NCI-H2227 treated with DMSO at 0.1 percent for 48 hours (cell line): ENCODE data around the gene RNF13.

Source experiments
- DNase-seq: peaks from one replicate; lab custom pipeline; 2025; lab: John Stamatoyannopoulos, UW

Gene RNF13

DNA sequence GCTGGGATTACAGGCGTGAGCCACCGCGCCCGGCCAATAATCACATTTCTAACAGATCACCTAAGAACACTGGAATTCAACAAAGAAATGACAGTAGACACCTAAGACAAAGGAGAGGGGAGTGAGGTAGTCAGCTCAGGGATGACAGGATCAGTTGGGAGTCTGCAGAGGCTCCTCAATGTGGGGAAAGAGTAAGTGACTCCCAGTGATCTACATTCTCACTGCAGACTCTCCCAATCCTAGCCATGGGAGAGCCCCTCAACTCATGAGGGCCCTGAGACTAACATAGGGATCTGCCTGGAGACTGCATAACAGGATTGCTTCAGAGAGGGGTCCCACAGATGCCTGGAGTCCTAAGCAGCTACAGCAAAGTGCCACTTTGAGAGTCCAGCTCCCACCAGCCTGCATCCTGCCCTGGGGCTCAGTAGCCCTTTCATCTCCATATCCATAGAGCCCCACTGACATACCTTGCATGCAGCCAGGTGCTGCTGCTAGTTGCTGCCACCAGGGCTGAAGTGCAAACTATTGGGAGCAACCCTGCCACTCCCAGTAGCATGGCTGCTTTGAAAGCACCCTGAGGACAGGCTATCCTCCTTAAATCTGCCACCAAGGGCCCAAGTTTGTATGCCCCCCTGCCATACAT, 179.5 kb downstream of the RNF13 start:
- DNase-seq = no peak

DNA sequence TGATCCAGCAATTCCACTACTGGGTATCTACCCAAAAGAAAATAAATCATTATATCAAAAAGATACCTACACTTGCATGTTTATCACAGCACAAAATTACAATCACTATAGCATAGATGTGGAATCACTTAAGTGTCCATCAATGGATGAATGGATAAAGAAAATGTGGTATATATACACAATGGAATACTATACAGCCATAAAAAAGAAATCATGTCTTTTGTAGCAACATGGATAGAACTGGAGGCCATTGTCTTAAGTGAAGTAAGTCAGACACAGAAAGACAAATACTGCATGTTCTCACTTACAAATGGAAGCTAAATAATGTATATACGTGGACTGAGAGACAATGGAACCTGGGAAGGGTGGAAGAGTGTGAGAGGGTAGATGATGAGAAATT, 185.9 kb downstream of the RNF13 start:
- no peak for DNase-seq

DNA sequence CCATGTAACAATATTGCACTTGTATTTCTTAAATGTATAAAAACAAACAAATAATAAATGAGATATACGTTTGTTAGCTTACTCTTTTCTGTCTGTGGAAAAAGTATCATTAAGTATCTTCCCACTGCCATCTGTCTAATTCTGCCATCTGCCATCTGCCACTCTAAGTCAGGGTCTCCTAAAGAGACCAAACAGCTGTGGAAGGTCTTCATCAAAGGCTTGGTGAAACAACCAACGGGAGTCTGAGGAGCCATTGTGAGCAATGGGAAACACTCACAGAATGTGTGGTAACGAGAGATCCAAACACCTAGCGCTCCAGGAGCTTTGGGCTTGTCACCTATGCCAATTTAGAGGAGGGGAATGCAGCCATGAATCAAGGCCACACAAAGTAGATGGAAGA, 186.4 kb downstream of the RNF13 start:
- DNase-seq = no peak

DNA sequence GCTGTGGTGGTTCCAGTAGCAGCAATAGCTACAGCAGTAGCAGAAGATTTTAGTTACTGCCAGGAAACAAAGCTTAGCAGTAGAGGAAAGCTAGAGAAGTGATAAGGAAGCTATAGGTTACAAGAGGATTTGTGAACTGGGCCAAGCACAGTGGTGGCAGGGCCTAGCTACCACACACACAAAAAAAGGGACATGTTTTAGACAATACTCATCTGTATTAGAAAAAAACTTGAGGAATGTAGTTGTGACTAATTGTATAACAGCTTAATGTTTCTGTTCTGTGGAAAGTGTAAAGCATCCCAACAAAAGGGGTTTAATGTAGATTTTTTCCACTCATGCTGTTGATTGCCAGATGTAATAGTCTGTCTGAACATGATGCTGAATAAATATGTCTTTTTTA, 187.6 kb downstream of the RNF13 start:
- DNase-seq = no peak

DNA sequence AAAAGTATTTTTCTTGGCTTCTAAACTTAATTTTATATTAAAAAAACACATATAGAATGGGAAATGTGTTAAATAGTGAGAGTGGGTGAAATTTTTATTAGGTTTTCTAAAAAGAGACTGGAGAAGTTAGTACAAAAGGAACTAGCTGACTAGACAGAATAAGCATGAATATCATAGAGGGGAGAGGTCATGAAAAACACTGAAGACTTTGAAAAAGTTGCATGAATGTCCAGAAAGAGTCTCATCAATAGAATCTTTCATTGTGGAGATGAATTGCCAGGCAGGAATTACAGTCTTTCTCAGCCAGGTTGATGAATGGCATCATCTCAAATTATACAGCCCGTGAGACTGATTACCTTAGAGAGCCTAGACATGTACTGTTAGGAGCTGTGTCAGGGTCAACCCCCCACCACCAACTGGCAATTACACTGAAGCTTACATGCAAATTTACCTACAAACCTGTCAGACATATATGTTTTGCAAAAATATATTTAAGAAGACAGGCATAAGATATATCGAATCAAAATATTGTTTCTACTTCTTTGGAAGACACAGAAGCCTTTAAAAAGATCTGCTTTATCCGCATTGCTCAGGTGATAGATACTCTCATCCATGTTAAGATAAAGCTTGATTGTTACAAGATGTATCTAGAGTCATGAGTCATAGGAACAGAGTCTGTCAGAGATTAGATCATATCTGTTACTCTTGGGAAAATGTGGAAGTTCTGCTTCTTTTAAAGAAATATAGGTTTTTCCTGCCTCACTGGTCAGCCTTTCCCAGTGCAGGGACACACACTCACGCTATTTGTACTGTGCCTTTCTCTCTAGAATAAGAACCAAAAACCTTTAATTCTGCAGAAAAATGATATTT, 192.5 kb downstream of the RNF13 start:
- DNase-seq = no peak

DNA sequence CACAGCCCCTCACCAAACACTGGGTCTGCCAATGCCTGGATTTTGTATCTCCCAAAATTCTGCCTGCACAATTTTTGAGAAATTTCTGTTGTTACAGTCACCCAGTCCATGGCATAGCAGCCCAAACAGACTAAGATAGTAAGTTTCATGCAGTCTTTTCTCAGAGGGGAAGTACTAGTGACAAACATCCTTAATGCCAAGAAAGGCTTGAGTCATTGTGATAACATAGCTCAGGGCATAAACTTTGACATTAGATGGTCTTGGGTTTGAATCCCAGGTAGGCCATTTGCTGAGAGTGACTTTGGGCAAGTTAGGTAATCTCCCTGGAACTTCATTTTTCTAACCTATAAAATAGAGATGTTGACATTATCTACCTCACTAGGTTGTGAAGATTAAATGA, 193.8 kb downstream of the RNF13 start:
- no peak for DNase-seq
